ENCODE measurements around the gene HNRNPR. TPM values are rescaled to one million over a fixed set of nuclear protein-coding genes. Genes with fewer than 3 reads are reported as not detected.

Gene HNRNPR
- total and polyA plus RNA-seq, 2 of the 8 experiments (the other 6 are each of a cell fraction or from before 2014, with no cell fraction given): 110 to 214 TPM

- no peak for TF ChIP-seq KDM4A (IDR thresholded peaks at IDR 0.05; ENCODE audit: low read depth, low read length, severe bottlenecking)
- no peak for TF ChIP-seq BACH1 (IDR thresholded peaks at IDR 0.05; ENCODE audit: low read length)
- TF ChIP-seq CHD7 (IDR thresholded peaks at IDR 0.05; ENCODE audit: insufficient replicate concordance, low read length): no peak
- no peak for TF ChIP-seq CTBP2 (IDR thresholded peaks at IDR 0.05; ENCODE audit: borderline replicate concordance, insufficient read depth, insufficient read length, low read length)
- no peak for TF ChIP-seq PHF8 (conservative IDR thresholded peaks at IDR 0.05; ENCODE audit: low read depth, low read length)
- TF ChIP-seq SAP30 (IDR thresholded peaks at IDR 0.05; ENCODE audit: insufficient read depth, insufficient replicate concordance, low read length): no peak
- no peak for TF ChIP-seq ASH2L (IDR thresholded peaks at IDR 0.05; ENCODE audit: low read length)
- TF ChIP-seq SRF (IDR thresholded peaks at IDR 0.05; ENCODE audit: low read depth, low read length): no peak
- no peak for TF ChIP-seq POLR2AphosphoS5 (IDR thresholded peaks at IDR 0.05; ENCODE audit: low read depth, low read length)
These were observed 37.3 kb upstream of the HNRNPR start (continued) for GRCh38 chr1:23381233-23381885.
